ENCODE results near the gene HSPA4. TPM values are rescaled to one million over a fixed set of nuclear protein-coding genes. Genes with fewer than 3 reads are reported as not detected.
"Not testable (repeated sequence)": the region's sequence is repeated elsewhere in the genome, so short reads cannot be mapped to it uniquely, and the experiment has no call there.

The HSPA4 gene
- total and polyA plus RNA-seq, 9 donors = 18.8 to 86.3 (median 61.1) TPM

DNA sequence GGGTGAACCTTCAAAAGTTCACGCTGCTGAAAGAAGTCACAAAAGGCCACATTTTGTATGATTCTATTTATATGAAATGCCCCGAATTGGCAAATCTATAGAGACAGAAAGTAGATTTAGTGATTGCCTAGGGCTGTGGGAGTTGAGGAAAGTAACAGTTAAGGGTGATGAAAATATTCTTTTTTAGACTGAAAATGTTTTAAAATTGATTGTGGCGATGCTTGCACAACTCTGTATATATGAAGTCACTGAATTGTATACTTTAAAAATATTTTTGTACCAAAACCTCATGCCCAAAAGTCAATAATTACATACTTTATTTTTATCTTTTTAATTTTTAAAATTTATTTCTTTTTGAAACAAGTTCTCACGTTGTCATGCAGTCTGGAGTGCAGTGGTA, 30.3 kb downstream of the HSPA4 start:
- WGBS, 3 donors = 87 to 90% (median 89%) methylated on average over 4 of the region's 4 CpGs
- no peaks in the 10 kb centered on the region for H3K27me3 ChIP-seq
- no peaks in the 10 kb centered on the region for H3K4me1 ChIP-seq (ENCODE audit: insufficient read depth)
- no peak for DNase-seq
- no peak overlapping the region for H3K4me3 ChIP-seq
- intact Hi-C loops (cut with DNase I) = no loop called here
- no peak for TF ChIP-seq POLR2A (IDR thresholded peaks at IDR 0.05)
- TF ChIP-seq, protein P1, sequence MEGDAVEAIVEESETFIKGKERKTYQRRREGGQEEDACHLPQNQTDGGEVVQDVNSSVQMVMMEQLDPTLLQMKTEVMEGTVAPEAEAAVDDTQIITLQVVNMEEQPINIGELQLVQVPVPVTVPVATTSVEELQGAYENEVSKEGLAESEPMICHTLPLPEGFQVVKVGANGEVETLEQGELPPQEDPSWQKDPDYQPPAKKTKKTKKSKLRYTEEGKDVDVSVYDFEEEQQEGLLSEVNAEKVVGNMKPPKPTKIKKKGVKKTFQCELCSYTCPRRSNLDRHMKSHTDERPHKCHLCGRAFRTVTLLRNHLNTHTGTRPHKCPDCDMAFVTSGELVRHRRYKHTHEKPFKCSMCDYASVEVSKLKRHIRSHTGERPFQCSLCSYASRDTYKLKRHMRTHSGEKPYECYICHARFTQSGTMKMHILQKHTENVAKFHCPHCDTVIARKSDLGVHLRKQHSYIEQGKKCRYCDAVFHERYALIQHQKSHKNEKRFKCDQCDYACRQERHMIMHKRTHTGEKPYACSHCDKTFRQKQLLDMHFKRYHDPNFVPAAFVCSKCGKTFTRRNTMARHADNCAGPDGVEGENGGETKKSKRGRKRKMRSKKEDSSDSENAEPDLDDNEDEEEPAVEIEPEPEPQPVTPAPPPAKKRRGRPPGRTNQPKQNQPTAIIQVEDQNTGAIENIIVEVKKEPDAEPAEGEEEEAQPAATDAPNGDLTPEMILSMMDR (IDR thresholded peaks at IDR 0.05) = no peak
- H3K27ac ChIP-seq = no peak overlapping the region
- H3K9me3 ChIP-seq = no peaks in the 10 kb centered on the region
- no peaks in the 10 kb centered on the region for H3K36me3 ChIP-seq

DNA sequence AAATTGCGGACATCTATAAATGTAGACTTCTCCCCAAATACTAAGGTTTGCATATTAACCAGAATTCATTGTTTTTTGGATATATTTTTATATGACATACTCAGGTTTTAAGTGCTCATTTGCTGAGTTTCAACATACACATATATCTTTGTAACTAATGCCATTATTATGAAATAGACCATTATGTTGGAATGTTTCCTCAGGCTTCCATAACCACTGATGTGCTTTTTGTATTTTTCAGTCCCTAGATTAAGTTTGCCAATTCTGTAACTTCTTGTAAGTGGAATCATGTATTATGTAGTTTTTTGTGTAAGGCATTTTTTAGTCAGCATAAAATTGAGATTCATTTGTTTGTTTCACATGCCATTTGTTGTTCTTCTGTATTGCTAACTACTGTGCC, 32.1 kb downstream of the HSPA4 start:
- WGBS, 3 donors = 98 to 100% (median 98%) methylated on average over 1 of the region's 1 CpG
- TF ChIP-seq POLR2A (IDR thresholded peaks at IDR 0.05) (no peak), EP300 (IDR thresholded peaks at IDR 0.05) (no peak)
- TF ChIP-seq, protein P1 (IDR thresholded peaks at IDR 0.05) = no peak
- intact Hi-C loops (cut with DNase I) = no loop called here

DNA sequence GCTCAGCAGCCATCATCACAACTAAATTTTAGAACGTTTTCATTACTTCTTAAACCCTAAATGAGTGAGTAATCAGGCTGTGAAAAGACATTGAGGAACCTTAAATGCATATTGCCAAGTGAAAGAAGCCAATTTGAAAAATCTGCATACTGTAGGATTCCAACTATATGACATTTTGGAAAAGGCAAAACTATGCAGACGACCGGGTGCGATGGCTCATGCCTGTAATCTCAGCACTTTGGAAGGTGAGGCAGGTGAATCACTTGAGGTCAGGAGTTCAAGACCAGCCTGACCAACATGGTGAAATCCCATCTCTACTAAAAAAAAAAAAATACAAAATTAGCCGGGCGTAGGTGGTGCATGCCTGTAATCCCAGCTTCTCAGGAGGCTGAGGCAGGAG, 33.4 kb downstream of the HSPA4 start:
- H3K9me3 ChIP-seq; DNase-seq; H3K27me3 ChIP-seq; H3K4me3 ChIP-seq; H3K4me1 ChIP-seq (ENCODE audit: insufficient read depth); H3K36me3 ChIP-seq; H3K27ac ChIP-seq; intact Hi-C loops (cut with DNase I): not testable (repeated sequence)
- 94 to 95% (median 95%) methylated on average over 6 of the region's 6 CpGs for WGBS, 3 donors

More for the DNA sequence above, 32.1 kb downstream of the HSPA4 start:
- Histone ChIP-seq H3K27me3 (no peaks in the 10 kb centered on the region), H3K9me3 (no peaks in the 10 kb centered on the region), H3K4me3 (no peak overlapping the region), H3K4me1 (ENCODE audit: insufficient read depth) (no peaks in the 10 kb centered on the region), H3K36me3 (no peaks in the 10 kb centered on the region), H3K27ac (no peak overlapping the region)
- DNase-seq = no peak

DNA sequence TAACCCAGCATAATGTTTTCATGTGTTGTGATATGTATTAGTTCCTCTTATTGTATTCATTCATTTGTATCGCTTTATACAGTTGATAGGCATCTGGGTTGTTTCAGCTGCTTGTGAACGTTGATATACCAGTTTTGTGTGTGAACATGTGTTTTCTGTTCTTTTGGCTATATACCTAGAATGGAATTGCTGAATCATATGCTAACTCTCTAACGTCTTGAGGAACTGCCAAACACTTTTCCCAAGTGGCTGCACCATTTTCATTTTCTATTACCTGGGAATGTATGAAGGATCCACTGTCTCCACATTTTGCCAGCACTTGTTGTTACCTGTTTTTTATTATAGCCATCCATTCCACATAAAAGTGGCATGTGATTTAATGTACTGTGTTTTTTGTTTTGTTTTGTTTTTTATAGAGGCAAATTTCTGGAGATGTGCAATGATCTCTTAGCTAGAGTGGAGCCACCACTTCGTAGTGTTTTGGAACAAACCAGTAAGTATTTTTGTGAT, 34.6 kb downstream of the HSPA4 start:
- Histone ChIP-seq H3K27ac (no peak overlapping the region), H3K36me3 (no peaks in the 10 kb centered on the region), H3K9me3 (no peaks in the 10 kb centered on the region), H3K4me1 (ENCODE audit: insufficient read depth) (no peaks in the 10 kb centered on the region), H3K4me3 (no peak overlapping the region), H3K27me3 (no peaks in the 10 kb centered on the region)
- TF ChIP-seq, protein P1 (IDR thresholded peaks at IDR 0.05) = no peak
- TF ChIP-seq POLR2A (IDR thresholded peaks at IDR 0.05) = no peak
- TF ChIP-seq EP300 (IDR thresholded peaks at IDR 0.05) = no peak
- intact Hi-C loops (cut with DNase I) = no loop called here
- WGBS, 3 donors = 78 to 86% (median 83%) methylated on average over 4 of the region's 4 CpGs
- DNase-seq = no peak

DNA sequence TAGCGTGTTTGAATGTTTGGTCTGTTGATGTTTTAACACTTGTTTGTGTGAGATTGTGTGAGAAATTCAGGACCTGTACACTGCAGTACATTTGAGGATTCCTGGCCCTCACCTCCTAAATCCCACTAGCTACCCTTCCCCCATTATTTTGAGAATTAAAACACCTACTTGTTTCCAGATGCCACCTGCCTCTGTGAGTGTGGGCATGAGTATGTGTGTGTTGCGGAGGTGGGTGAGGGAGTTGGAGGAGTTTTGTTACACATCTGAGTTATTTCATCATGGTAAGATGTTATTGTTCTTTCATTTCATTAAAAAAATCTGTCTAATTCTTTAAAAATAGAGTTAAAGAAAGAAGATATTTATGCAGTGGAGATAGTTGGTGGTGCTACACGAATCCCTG, 36.3 kb downstream of the HSPA4 start:
- Histone ChIP-seq H3K4me1 (ENCODE audit: insufficient read depth) (no peaks in the 10 kb centered on the region), H3K9me3 (no peaks in the 10 kb centered on the region), H3K36me3 (no peaks in the 10 kb centered on the region), H3K27me3 (no peaks in the 10 kb centered on the region), H3K4me3 (no peak overlapping the region), H3K27ac (no peak overlapping the region)
- WGBS, 3 donors = 94 to 95% (median 95%) methylated on average over 3 of the region's 3 CpGs
- no peak for DNase-seq
- TF ChIP-seq, protein P1 (IDR thresholded peaks at IDR 0.05) = no peak
- TF ChIP-seq EP300 (IDR thresholded peaks at IDR 0.05) (no peak), POLR2A (IDR thresholded peaks at IDR 0.05) (no peak)
- intact Hi-C loops (cut with DNase I) = no loop called here

Data from ovary (tissue), 9 donors.